Measurements from ENCODE around the gene TMEM94.

The TMEM94 gene

GRCh38 chr17:75492555-75493168 lies 36.2 kb downstream of the TMEM94 start:
- Mint-ChIP-seq H3K9me3 (no peaks in the 10 kb centered on the region), H3K4me3 (no peak overlapping the region), H3K36me3 (ENCODE audit: low read depth) (peaks cover 2% of the 10 kb centered on the region), H3K27me3 (no peaks in the 10 kb centered on the region), H3K4me1 (peaks cover 5% of the 10 kb centered on the region), H3K27ac (no peak overlapping the region)
- DNase-seq (no peak), ATAC-seq (no peak)

DNA sequence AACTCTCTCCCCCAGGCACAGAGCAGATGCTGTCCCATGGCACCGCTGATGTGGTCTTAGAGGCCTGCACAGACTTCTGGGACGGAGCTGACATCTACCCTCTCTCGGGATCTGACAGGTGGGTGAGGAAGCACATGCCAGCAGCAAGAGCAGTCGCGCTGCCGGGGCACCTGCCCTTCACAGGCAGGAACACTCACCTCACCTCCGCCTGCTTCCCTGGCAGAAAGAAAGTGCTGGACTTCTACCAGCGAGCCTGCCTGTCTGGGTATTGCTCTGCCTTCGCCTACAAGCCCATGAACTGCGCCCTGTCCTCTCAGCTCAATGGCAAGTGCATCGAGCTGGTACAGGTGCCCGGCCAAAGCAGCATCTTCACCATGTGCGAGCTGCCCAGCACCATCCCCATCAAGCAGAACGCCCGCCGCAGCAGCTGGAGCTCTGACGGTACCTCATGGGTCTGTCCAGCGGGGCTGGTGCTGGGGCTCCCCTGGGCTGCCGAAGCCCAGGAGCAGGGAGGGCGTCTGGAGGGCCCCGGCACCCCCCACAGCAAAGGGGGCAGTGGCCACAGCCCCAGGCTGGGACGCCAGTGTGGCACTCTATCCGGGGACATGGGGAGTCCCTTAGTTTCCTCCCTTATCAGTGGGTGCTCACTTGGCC lies 37.2 kb downstream of the TMEM94 start:
- no peak for ATAC-seq
- Mint-ChIP-seq H3K36me3 (ENCODE audit: low read depth) (peaks cover 2% of the 10 kb centered on the region), H3K27me3 (no peaks in the 10 kb centered on the region)

GRCh38 chr17:75494326-75494877 lies 38.0 kb downstream of the TMEM94 start:
- H3K4me3 Mint-ChIP-seq, result no peak overlapping the region
- H3K27ac Mint-ChIP-seq, result no peak overlapping the region
- no peak for ATAC-seq
- peaks cover 2% of the 10 kb centered on the region for H3K36me3 Mint-ChIP-seq (ENCODE audit: low read depth)
- no peak for DNase-seq
- H3K9me3 Mint-ChIP-seq, result no peaks in the 10 kb centered on the region
- H3K4me1 Mint-ChIP-seq, result no peaks in the 10 kb centered on the region
- no peaks in the 10 kb centered on the region for H3K27me3 Mint-ChIP-seq

More for the DNA sequence above, 37.2 kb downstream of the TMEM94 start:
- DNase-seq, result no peak
- Mint-ChIP-seq H3K4me3 (no peak overlapping the region), H3K27ac (no peak overlapping the region), H3K9me3 (no peaks in the 10 kb centered on the region), H3K4me1 (no peaks in the 10 kb centered on the region)

DNA sequence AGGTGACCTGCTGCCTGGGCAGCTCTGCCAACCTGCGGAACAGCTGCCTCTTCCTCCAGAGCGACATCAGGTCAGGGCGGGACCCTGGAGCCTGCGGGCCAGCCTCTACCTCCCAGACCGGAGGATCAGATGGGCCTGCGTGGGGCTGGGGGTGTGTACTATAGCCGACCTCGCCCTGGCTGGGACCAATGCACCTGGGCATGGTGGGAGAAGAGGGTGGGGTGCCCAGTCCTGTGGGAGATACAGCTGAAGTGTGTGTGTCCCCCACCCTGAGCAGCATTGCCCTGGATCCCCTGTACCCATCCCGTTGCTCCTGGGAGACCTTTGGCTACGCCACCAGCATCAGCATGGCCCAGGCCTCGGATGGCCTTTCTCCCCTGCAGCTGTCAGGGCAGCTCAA lies 39.6 kb downstream of the TMEM94 start:
- Mint-ChIP-seq H3K27me3 (no peaks in the 10 kb centered on the region), H3K27ac (no peak overlapping the region), H3K36me3 (ENCODE audit: low read depth) (peaks cover 2% of the 10 kb centered on the region), H3K9me3 (no peaks in the 10 kb centered on the region), H3K4me1 (no peaks in the 10 kb centered on the region), H3K4me3 (no peak overlapping the region)
- DNase-seq, result no peak
- ATAC-seq, result no peak

GRCh38 chr17:75498039-75498725 lies 41.7 kb downstream of the TMEM94 start:
- no peak for ATAC-seq
- H3K27ac Mint-ChIP-seq, result no peak overlapping the region
- H3K27me3 Mint-ChIP-seq, result no peaks in the 10 kb centered on the region

DNA sequence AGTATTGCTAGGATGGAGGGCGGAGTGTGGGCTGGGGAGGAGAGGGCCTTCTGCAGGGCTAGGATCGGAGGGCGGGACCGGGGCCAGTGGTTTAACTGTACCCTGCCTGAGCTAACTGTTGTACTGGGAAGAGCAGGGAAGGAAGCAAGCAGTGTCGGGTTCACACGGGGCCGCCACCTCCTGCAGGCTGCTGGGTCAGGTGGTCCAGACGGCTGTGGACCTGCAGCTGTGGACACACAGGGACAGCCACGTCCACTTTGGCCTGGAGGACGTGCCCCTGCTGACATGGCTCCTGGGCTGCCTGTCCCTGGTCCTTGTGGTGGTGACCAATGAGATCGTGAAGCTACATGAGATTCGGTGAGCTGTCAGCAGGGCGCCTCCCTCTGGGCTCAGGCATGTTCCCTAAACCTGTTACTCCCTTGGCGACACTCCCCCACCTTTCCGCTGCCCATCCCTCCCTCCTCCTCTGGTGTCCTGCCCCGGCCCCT lies 42.3 kb downstream of the TMEM94 start:
- Mint-ChIP-seq H3K9me3 (no peaks in the 10 kb centered on the region), H3K27me3 (no peaks in the 10 kb centered on the region), H3K36me3 (ENCODE audit: low read depth) (peaks cover 2% of the 10 kb centered on the region), H3K4me3 (no peak overlapping the region), H3K27ac (no peak overlapping the region), H3K4me1 (no peaks in the 10 kb centered on the region)
- DNase-seq (no peak), ATAC-seq (no peak)

More at GRCh38 chr17:75498039-75498725, 41.7 kb downstream of the TMEM94 start:
- H3K4me1 Mint-ChIP-seq, result no peaks in the 10 kb centered on the region
- DNase-seq, result no peak
- peaks cover 2% of the 10 kb centered on the region for H3K36me3 Mint-ChIP-seq (ENCODE audit: low read depth)
- H3K9me3 Mint-ChIP-seq, result no peaks in the 10 kb centered on the region
- no peak overlapping the region for H3K4me3 Mint-ChIP-seq

DNA sequence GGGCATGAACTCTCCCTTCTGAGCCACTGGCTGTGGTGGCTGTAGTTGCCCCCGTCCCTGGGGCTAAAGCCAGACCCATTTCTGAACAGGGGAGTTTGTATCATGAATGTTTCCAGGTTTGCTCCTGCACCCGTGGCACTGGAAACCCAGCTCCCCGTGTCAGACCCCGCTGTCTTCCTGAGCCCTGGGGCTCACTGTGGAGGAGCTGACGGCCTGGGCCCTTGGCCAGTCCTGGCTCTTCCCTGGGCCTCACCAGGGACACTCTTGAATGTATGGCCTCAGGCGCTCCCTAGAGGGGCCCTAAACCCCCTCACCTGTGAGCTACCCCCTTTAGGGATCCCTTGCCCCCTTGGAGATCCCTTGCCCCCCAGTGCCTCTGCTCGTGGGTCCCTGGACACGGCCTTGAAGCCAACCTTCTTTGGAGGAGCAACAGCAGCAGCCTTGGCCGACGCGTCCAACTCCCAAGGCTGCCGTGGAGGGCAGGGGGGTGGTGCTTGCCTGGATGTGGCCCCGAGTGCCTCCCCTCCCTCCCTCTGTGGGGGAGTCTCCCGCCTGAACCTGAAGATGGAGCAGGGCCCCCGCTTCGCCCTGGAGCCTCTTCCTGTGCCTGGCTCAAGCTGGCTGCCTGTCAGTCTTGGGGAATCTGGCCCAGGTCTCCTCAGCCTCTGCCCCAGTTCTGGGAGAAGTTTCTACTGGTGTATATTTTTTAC lies 43.0 kb downstream of the TMEM94 start:
- Mint-ChIP-seq H3K4me1 (no peaks in the 10 kb centered on the region), H3K27ac (no peak overlapping the region), H3K27me3 (no peaks in the 10 kb centered on the region), H3K4me3 (no peak overlapping the region), H3K36me3 (ENCODE audit: low read depth) (peaks cover 2% of the 10 kb centered on the region), H3K9me3 (no peaks in the 10 kb centered on the region)
- DNase-seq (no peak), ATAC-seq (no peak)

DNA sequence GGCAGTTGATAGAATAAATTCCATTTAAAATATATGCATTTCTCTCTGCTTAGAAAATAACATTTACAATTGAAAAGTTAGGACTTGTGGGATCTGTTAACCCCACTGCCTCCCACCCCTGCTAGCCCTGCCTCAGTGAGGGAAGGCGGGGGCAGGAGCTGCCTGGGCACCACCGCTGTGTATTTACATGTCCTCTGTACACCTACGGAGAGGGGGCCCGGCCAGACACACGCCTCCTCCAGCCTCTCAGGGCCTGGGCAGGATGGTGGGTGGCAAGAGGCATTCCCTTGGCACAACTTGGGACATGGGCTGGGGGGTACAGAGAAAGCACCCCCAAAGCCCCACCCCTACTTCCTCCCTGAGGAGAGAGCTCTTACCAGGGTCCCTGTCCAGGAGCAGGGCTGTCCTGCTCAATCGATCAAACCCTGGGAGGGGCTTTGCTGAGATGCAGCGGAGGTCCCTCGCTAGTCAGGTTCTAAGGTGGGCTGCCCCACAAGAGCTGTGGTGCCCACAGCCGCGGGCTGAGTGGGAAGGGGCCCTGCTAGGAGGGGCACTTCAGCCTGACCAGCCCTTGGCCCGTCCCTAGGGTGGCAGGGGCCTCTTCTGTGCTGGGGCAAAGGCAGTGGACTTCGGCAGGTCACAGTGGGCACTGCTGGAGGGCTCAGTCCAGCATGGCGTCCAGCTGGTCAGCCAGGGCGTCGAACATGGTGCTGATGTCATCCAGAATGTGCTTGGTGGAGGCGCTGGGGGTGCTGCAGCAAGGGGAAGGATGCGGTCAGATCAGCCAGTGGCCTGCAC lies 44.2 kb downstream of the TMEM94 start:
- ATAC-seq (no peak), DNase-seq (no peak)
- H3K27ac Mint-ChIP-seq, result no peak overlapping the region
- no peaks in the 10 kb centered on the region for H3K4me1 Mint-ChIP-seq
- H3K4me3 Mint-ChIP-seq, result no peak overlapping the region
- H3K27me3 Mint-ChIP-seq, result no peaks in the 10 kb centered on the region
- H3K9me3 Mint-ChIP-seq, result no peaks in the 10 kb centered on the region
- H3K36me3 Mint-ChIP-seq (ENCODE audit: low read depth), result peaks cover 2% of the 10 kb centered on the region

DNA sequence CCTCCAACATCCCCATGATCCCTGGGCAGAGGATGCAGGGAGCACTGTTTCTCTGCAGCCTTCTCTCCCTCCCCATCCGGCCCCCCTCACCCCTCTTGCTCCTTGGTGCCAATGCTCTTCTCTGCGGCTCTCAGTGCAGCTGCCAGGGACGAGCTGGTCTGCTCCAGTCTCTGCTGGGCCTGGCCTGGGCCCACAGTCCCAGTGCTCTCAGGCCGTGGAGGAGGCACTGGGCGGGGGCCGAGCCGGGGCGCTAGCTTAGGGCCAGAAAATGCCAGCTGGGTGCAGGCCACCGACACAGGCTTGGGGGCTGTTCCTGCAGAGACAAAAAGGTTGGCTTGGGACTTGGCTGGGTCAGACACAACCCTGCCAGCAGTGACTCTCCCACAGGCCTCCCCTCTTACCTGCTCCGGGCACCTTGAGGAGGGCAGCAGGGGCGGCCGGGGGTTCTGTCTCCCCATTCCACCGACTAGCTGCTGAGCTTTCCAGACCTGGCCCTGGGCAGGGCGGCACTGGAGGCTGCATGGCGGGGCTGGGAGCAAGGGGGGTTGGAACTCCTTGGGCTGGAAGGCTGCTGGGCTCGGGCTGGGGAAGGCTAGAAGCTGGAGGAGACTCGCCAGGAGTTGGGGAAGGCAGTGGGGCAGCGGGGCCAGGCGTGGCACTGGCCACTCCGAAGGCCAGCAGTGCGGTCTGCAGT lies 45.1 kb downstream of the TMEM94 start:
- Mint-ChIP-seq H3K27ac (no peak overlapping the region), H3K9me3 (no peaks in the 10 kb centered on the region), H3K36me3 (ENCODE audit: low read depth) (peaks cover 2% of the 10 kb centered on the region), H3K4me1 (no peaks in the 10 kb centered on the region), H3K27me3 (no peaks in the 10 kb centered on the region), H3K4me3 (no peak overlapping the region)
- ATAC-seq (no peak), DNase-seq (no peak)

- H3K4me3 Mint-ChIP-seq, result no peak overlapping the region
- DNase-seq (no peak), ATAC-seq (no peak)
- no peaks in the 10 kb centered on the region for H3K9me3 Mint-ChIP-seq
- H3K4me1 Mint-ChIP-seq, result no peaks in the 10 kb centered on the region
- no peaks in the 10 kb centered on the region for H3K27me3 Mint-ChIP-seq
- H3K27ac Mint-ChIP-seq, result no peak overlapping the region
- H3K36me3 Mint-ChIP-seq (ENCODE audit: low read depth), result peaks cover 2% of the 10 kb centered on the region
These were observed 45.8 kb downstream of the TMEM94 start for GRCh38 chr17:75502072-75502720.

GRCh38 chr17:75502721-75503329 lies 46.4 kb downstream of the TMEM94 start:
- H3K27ac Mint-ChIP-seq, result no peak overlapping the region
- no peaks in the 10 kb centered on the region for H3K27me3 Mint-ChIP-seq
- H3K36me3 Mint-ChIP-seq (ENCODE audit: low read depth), result no peaks in the 10 kb centered on the region
- H3K4me1 Mint-ChIP-seq, result no peaks in the 10 kb centered on the region
- H3K9me3 Mint-ChIP-seq, result no peaks in the 10 kb centered on the region
- no peak for DNase-seq
- ATAC-seq, result no peak
- H3K4me3 Mint-ChIP-seq, result no peak overlapping the region

DNA sequence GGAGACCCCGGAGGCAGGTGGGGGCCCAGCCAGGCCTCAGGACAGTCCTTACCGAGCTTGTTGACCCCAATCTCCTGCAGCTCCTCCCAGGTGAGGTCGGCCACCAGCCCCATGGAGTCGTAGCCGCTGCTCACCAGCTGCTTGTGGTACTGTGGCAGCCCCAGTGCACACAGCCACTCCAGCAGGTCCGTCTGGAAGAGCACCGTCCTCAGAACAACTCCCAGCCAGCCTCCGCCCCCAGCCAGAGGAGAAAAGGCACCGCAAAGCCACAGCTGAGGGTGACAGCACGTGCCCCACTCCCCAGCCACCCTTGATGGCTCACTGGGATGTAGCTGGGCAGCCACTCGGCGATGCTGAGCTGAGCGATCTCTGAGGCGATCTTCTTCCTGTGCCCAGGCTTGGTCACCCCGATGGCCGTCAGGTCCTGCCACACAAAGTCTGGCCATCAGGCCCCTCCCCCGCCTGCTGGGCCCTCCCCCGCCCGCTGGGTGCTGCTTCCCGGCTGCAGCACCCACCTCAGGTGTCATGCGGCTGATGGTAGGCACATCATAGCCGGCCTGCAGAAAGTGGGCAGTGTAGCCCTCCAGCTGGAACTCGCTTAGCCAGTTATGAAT lies 47.0 kb downstream of the TMEM94 start:
- Mint-ChIP-seq H3K27me3 (no peaks in the 10 kb centered on the region), H3K4me1 (no peaks in the 10 kb centered on the region), H3K9me3 (no peaks in the 10 kb centered on the region), H3K36me3 (ENCODE audit: low read depth) (no peaks in the 10 kb centered on the region), H3K27ac (no peak overlapping the region), H3K4me3 (no peak overlapping the region)
- DNase-seq (no peak), ATAC-seq (no peak)
